ENCODE data around the gene CCDC144A.
"Not testable (repeated sequence)": the region's sequence is repeated elsewhere in the genome, so short reads cannot be mapped to it uniquely, and the experiment has no call there.

GRCh38 chr17:16666553-16666906 lies 23.5 kb upstream of the CCDC144A start:
- TF ChIP-seq CTCF, POLR2A (IDR thresholded peaks at IDR 0.05): not testable (repeated sequence)
